A549 (cell line): ENCODE measurements around the gene GAGE12J. TPM values are rescaled to one million over a fixed set of nuclear protein-coding genes. Genes with fewer than 3 reads are reported as not detected.
"Not testable (repeated sequence)": the region's sequence is repeated elsewhere in the genome, so short reads cannot be mapped to it uniquely, and the experiment has no call there.

Source experiments
- ATAC-seq, 2 experiments: fragments of 200-7000 bp in 1 of 2; fragments of >200 bp in 1 of 2; cut with Nextera tagmentation in 1 of 2; cut with Tn5 transposase in 1 of 2; 3 replicates each; pipeline versions ENCODE4 v1.8.0 to v1.9.1; 2018 to 2020; ENCODE audit warnings: mild to moderate bottlenecking in 1 of 2, moderate library complexity in 1 of 2
- CTCF ChIA-PET: fragments of 300-600 bp; sonication (Branson Sonifier 250); formaldehyde crosslinking; extraction: SDS; loops from one replicate; lab custom pipeline; 2021; ENCODE audit warnings: antibody characterized with exemption, inconsistent platforms; lab: Yijun Ruan, JAX
- POLR2A ChIA-PET: fragments of 350-600 bp; formaldehyde crosslinking; extraction: SDS; loops from one replicate; lab custom pipeline; 2021; ENCODE audit warnings: antibody characterized with exemption, inconsistent platforms; lab: Yijun Ruan, JAX
- DNase-seq, 2 experiments: peaks; one replicate each; pipeline versions ENCODE4 v3.0.0 to v3.0.0-alpha.2; 2011 to 2016; ENCODE audit warnings: low read depth in 1 of 2, low spot score in 1 of 2
- FAIRE-seq: peaks from 2 replicates; lab custom pipeline; 2011; peaks lifted over from hg19 to GRCh38; lab: Jason Lieb, UNC
- H3K27ac ChIP-seq, 2 experiments: fragments of >200 bp; sonication (Bioruptor Twin); formaldehyde crosslinking; 3 replicates each; pipeline ENCODE4 v1.5.1; 2016 to 2017
- H3K4me1 ChIP-seq: fragments of >200 bp; sonication (Bioruptor Twin); formaldehyde crosslinking; 3 replicates; pipeline ENCODE4 v1.6.1; 2016
- H3K4me2 ChIP-seq: fragments of >200 bp; sonication (Bioruptor Twin); formaldehyde crosslinking; 3 replicates; pipeline ENCODE4 v1.6.1; 2016
- H3K4me3 ChIP-seq: fragments of >200 bp; sonication (Bioruptor Twin); formaldehyde crosslinking; 3 replicates; pipeline ENCODE4 v1.5.1; 2016
- H3K9me3 ChIP-seq: fragments of >200 bp; sonication (Bioruptor Twin); formaldehyde crosslinking; 3 replicates; pipeline ENCODE4 v1.6.1; 2016
- ESRRA ChIP-seq: fragments of 150-350 bp; IDR thresholded peaks from 2 replicates; pipeline ENCODE4 v1.6.1; 2014; ENCODE audit warnings: mild to moderate bottlenecking, low read length, borderline replicate concordance
- FOSB ChIP-seq: fragments of 250-450 bp; sonication (Bioruptor Pico); IDR thresholded peaks from 2 replicates; pipeline ENCODE4 v1.5.0; 2020; ENCODE audit warnings: mild to moderate bottlenecking, moderate library complexity
- FOSL2 ChIP-seq, 2 experiments: fragments of 450-650 bp in 1 of 2; fragments of >200 bp in 1 of 2; sonication (Bioruptor Twin) in 1 of 2; formaldehyde crosslinking; IDR thresholded peaks; 2 replicates each; pipeline versions ENCODE4 v1.5.0 to v1.6.1; 2016 to 2020; ENCODE audit warnings: mild to moderate bottlenecking in 1 of 2, moderate library complexity in 1 of 2
- HMGXB4 ChIP-seq: fragments of 250-450 bp; sonication (Bioruptor Pico); IDR thresholded peaks from 2 replicates; pipeline ENCODE4 v1.5.0; 2021; ENCODE audit warnings: mild to moderate bottlenecking, moderate library complexity, borderline replicate concordance
- KDM5A ChIP-seq: fragments of 200-600 bp; sonication (generic); IDR thresholded peaks from 2 replicates; pipeline ENCODE4 v1.6.1; 2016; ENCODE audit warnings: antibody characterized with exemption, mild to moderate bottlenecking
- MYC ChIP-seq: IDR thresholded peaks from 2 replicates; pipeline ENCODE4 v1.6.1; 2012; ENCODE audit warnings: mild to moderate bottlenecking, inconsistent platforms, low read length, improper control_type of control experiment, borderline replicate concordance
- SMC3 ChIP-seq: fragments of >200 bp; sonication (Bioruptor Twin); formaldehyde crosslinking; IDR thresholded peaks from 3 replicates; pipeline ENCODE4 v1.6.1; 2018; ENCODE audit warnings: inconsistent platforms
- WGBS: methylation state at CpG from one replicate; pipeline ENCODE4 v1.1.6; 2017; ENCODE audit errors: missing lambda C conversion rate; 5-methylcytosine and 5-hydroxymethylcytosine counted together
- polyA plus RNA-seq, 4 experiments: library from polyadenylated mRNA; depleted of rRNA in 3 of 4; stranded (reverse); fragments of >200 nt; fragmentation: RNase III in 1 of 4; extraction: RNeasy Plus Mini Kit Qiagen cat#74134 plus additional on column Dnase treatment in 1 of 4; gene quantifications; 2 replicates in 3 of 4; 3 replicates in 1 of 4; pipeline ENCODE4 v1.2.3, GENCODE V29; 2011 to 2017
- TF ChIP-seq, protein P1 (sequence below): fragments of 250-450 bp; sonication (Bioruptor Pico); IDR thresholded peaks from 2 replicates; pipeline ENCODE4 v1.5.0; 2020; ENCODE audit warnings: low read depth, mild to moderate bottlenecking, moderate library complexity
- TF ChIP-seq, protein P2 (sequence below): IDR thresholded peaks from 2 replicates; pipeline ENCODE4 v1.6.1; 2012; ENCODE audit warnings: low read depth, borderline replicate concordance

GAGE12J gene
- polyA plus RNA-seq, 2 of the 4 experiments (the other 2 are of a cell fraction) = not detected

GRCh38 chrX:49316085-49316484 is 5.8 kb upstream of the GAGE12J start:
- no peak for DNase-seq
- 28% methylated on average over 4 of the region's 4 CpGs for WGBS
- FAIRE-seq = peak; percentile 7
- H3K4me3 ChIP-seq = no peak overlapping the region
- ChIA-PET CTCF (no interaction called here), POLR2A (no interaction called here)
- TF ChIP-seq, protein P1, sequence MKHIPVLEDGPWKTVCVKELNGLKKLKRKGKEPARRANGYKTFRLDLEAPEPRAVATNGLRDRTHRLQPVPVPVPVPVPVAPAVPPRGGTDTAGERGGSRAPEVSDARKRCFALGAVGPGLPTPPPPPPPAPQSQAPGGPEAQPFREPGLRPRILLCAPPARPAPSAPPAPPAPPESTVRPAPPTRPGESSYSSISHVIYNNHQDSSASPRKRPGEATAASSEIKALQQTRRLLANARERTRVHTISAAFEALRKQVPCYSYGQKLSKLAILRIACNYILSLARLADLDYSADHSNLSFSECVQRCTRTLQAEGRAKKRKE (CRISPR knock-in tag) = no peak
- TF ChIP-seq SMC3 = no peak
- TF ChIP-seq ESRRA = no peak
- no peak for TF ChIP-seq FOSB (CRISPR knock-in tag)
- TF ChIP-seq FOSL2 (IDR thresholded peaks at IDR 0.05) = no peak
- no peak for TF ChIP-seq FOSL2 (CRISPR knock-in tag; IDR thresholded peaks at IDR 0.05)
- TF ChIP-seq, protein P2, sequence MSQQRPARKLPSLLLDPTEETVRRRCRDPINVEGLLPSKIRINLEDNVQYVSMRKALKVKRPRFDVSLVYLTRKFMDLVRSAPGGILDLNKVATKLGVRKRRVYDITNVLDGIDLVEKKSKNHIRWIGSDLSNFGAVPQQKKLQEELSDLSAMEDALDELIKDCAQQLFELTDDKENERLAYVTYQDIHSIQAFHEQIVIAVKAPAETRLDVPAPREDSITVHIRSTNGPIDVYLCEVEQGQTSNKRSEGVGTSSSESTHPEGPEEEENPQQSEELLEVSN = no peak
- TF ChIP-seq KDM5A = no peak
- TF ChIP-seq MYC = no peak
- TF ChIP-seq HMGXB4 (CRISPR knock-in tag) = no peak
- no peaks in the 10 kb centered on the region for H3K9me3 ChIP-seq
- ATAC-seq = no peak
- H3K4me2 ChIP-seq = no peak overlapping the region
- no peaks in the 10 kb centered on the region for H3K4me1 ChIP-seq
- H3K27ac ChIP-seq = no peak overlapping the region

GRCh38 chrX:49322266-49322665 is 429 bp downstream of the GAGE12J start:
- ATAC-seq, H3K4me3 ChIP-seq, CTCF ChIA-PET, H3K9me3 ChIP-seq, POLR2A ChIA-PET, H3K4me2 ChIP-seq, H3K27ac ChIP-seq, DNase-seq, FAIRE-seq, H3K4me1 ChIP-seq: not testable (repeated sequence)
- WGBS = no CpG with 5 or more reads among the region's 27 CpGs

DNA sequence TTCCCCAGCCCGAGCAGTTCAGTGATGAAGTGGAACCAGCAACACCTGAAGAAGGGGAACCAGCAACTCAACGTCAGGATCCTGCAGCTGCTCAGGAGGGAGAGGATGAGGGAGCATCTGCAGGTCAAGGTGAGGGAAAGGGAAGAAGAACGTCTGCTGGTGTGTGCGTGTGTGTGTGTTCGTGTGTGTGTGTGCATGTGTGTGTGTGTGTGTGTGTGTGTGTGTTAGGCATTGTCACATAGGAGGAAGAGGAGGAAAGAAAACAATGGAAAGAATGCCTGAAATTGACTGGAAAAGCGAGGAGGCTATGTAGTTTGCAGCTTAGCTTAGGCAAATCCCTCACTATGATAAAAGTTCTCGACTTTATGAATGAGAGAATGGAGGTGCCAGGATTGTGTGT is 1.9 kb downstream of the GAGE12J start:
- H3K4me3 ChIP-seq, H3K4me2 ChIP-seq, CTCF ChIA-PET, H3K4me1 ChIP-seq, FAIRE-seq, ATAC-seq, H3K9me3 ChIP-seq, POLR2A ChIA-PET, DNase-seq, H3K27ac ChIP-seq: not testable (repeated sequence)
- WGBS = 40% methylated on average over 3 of the region's 7 CpGs

GRCh38 chrX:49330421-49330820 is 8.6 kb downstream of the GAGE12J start:
- CTCF ChIA-PET, H3K27ac ChIP-seq, H3K4me2 ChIP-seq, FAIRE-seq, DNase-seq, ATAC-seq, H3K4me3 ChIP-seq, H3K4me1 ChIP-seq, H3K9me3 ChIP-seq, POLR2A ChIA-PET: not testable (repeated sequence)
- WGBS = 32% methylated on average over 6 of the region's 11 CpGs

DNA sequence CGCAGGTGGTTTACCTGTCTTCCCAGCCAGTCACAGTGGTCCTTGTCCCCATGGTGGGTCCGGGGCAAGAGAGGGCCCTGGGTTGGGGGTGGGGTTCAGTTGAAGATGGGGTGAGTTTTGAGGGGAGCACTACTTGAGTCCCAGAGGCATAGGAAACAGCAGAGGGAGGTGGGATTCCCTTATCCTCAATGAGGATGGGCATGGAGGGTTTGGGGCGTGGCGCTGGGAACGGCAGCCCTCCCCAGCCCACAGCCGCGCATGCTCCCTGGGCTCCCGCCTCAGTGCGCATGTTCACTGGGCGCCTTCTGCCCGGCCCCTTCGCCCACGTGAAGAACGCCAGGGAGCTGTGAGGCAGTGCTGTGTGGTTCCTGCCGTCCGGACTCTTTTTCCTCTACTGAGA is 9.4 kb downstream of the GAGE12J start, which contains the start of gene GAGE13:
Gene GAGE13, plus strand, starts transcription at position 301 of the 400 bp plus-strand sequence. CDS start 1,156 bp downstream, outside the sequence.
- CTCF ChIA-PET, DNase-seq, H3K4me3 ChIP-seq, H3K27ac ChIP-seq, H3K9me3 ChIP-seq, ATAC-seq, FAIRE-seq, H3K4me2 ChIP-seq, H3K4me1 ChIP-seq, POLR2A ChIA-PET: not testable (repeated sequence)
- WGBS = no CpG with 5 or more reads among the region's 16 CpGs

DNA sequence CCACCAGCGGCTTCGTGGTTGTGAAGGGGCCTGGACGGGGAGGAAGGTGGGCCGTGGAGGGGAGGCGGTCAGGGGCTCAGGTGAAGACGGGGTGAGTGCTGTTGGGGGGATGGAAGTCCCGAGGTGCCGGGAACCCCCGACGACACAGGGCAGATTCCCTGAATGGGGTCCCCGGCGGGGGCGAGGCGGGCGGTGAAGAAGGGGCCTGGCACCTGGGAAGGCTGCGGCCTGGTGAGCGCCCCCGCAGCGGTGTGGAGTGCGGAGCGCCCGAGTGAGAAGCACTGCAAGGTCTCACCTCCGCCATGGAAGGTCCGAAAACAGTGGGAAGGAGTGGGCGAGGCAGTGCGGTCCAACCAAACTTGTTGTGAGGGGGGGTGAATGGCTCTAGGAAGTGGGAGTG is 10.0 kb downstream of the GAGE12J start:
- H3K4me1 ChIP-seq, H3K4me3 ChIP-seq, H3K9me3 ChIP-seq, ATAC-seq, CTCF ChIA-PET, H3K27ac ChIP-seq, H3K4me2 ChIP-seq, FAIRE-seq, POLR2A ChIA-PET, DNase-seq: not testable (repeated sequence)
- no CpG with 5 or more reads among the region's 26 CpGs for WGBS

DNA sequence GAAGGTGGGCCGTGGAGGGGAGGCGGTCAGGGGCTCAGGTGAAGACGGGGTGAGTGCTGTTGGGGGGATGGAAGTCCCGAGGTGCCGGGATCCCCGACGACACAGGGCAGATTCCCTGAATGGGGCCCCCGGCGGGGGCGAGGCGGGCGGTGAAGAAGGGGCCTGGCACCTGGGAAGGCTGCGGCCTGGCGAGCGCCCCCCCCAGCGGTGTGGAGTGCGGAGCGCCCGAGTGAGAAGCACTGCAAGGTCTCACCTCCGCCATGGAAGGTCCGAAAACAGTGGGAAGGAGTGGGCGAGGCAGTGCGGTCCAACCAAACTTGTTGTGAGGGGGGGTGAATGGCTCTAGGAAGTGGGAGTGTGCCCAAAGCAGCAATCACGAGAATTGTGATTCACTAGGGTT is 19.6 kb downstream of the GAGE12J start:
- H3K27ac ChIP-seq, H3K4me2 ChIP-seq, ATAC-seq, CTCF ChIA-PET, POLR2A ChIA-PET, DNase-seq, FAIRE-seq, H3K9me3 ChIP-seq, H3K4me3 ChIP-seq, H3K4me1 ChIP-seq: not testable (repeated sequence)
- WGBS = 69% methylated on average over 13 of the region's 24 CpGs

- H3K4me2 ChIP-seq, H3K9me3 ChIP-seq, H3K4me3 ChIP-seq, CTCF ChIA-PET, ATAC-seq, FAIRE-seq, POLR2A ChIA-PET, H3K27ac ChIP-seq, H3K4me1 ChIP-seq, DNase-seq: not testable (repeated sequence)
- WGBS = 45% methylated on average over 14 of the region's 15 CpGs
Observed at GRCh38 chrX:49344496-49345175, 22.8 kb downstream of the GAGE12J start.
